IMR-90 (cell line): Measurements from ENCODE around the gene CD164L2. TPM values are rescaled to one million over a fixed set of nuclear protein-coding genes. Genes with fewer than 3 reads are reported as not detected.

Source experiments
- ATAC-seq: fragments of 200-7000 bp; cut with Tn5 transposase; 2 replicates; pipeline ENCODE4 v1.9.1; 2020; ENCODE audit warnings: low read depth, mild to moderate bottlenecking, moderate library complexity
- BruUV-seq: library from RNA; stranded (reverse); fragments of 400-500 nt; replicated peaks from 2 replicates; lab custom pipeline; 2021; lab: Mats Ljungman, UMichigan
- CTCF ChIA-PET: fragments of 300-600 bp; formaldehyde crosslinking; extraction: SDS; loops from one replicate; lab custom pipeline; 2021; ENCODE audit warnings: antibody characterized with exemption; lab: Yijun Ruan, JAX
- POLR2A ChIA-PET: fragments of 300-600 bp; sonication (Branson Sonifier 250); formaldehyde crosslinking; loops from one replicate; lab custom pipeline; 2022; ENCODE audit warnings: antibody characterized with exemption; ENCODE audit not compliant: unreplicated experiment; lab: Charles Lee
- DNase-seq: peaks from one replicate; pipeline ENCODE4 v3.0.0; 2013
- H2AFZ ChIP-seq: replicated peaks from 2 replicates; pipeline ENCODE3; 2013; ENCODE audit warnings: low read length, mild to moderate bottlenecking; ENCODE audit not compliant: poor library complexity
- H2AK5ac ChIP-seq: 2 replicates; pipeline ENCODE4 v1.6.1; 2013; ENCODE audit warnings: low read depth, low read length, inconsistent platforms
- H2AK9ac ChIP-seq: replicated peaks from 2 replicates; pipeline ENCODE3; 2013; ENCODE audit warnings: mild to moderate bottlenecking, low read depth, low read length, moderate library complexity; ENCODE audit not compliant: poor library complexity
- H2BK120ac ChIP-seq: 2 replicates; pipeline ENCODE4 v1.6.1; 2013; ENCODE audit warnings: low read depth, low read length, inconsistent platforms
- H2BK15ac ChIP-seq: 3 replicates; pipeline ENCODE4 v1.6.1; 2013; ENCODE audit warnings: low read depth, low read length, inconsistent platforms
- H2BK20ac ChIP-seq: 2 replicates; pipeline ENCODE4 v1.6.1; 2013; ENCODE audit warnings: low read depth, mild to moderate bottlenecking, inconsistent platforms, low read length, moderate library complexity
- H2BK5ac ChIP-seq: 2 replicates; pipeline ENCODE4 v1.6.1; 2013; ENCODE audit warnings: mild to moderate bottlenecking, low read depth, low read length, inconsistent platforms; ENCODE audit not compliant: poor library complexity, severe bottlenecking
- H3K14ac ChIP-seq: replicated peaks from 2 replicates; pipeline ENCODE4 v1.6.1; 2013; ENCODE audit warnings: low read depth, low read length, inconsistent platforms
- H3K18ac ChIP-seq: 2 replicates; pipeline ENCODE4 v1.6.1; 2013; ENCODE audit warnings: low read depth, low read length, control low read depth
- H3K23ac ChIP-seq: 2 replicates; pipeline ENCODE4 v1.6.1; 2013; ENCODE audit warnings: low read depth, low read length, inconsistent platforms
- H3K27ac ChIP-seq: 2 replicates; pipeline ENCODE4 v1.5.1; 2013; ENCODE audit warnings: mild to moderate bottlenecking, control low read depth, low read length; ENCODE audit not compliant: insufficient read depth
- H3K27me3 ChIP-seq: 2 replicates; pipeline ENCODE4 v1.6.1; 2013; ENCODE audit warnings: low read length; ENCODE audit not compliant: control insufficient read depth, insufficient read depth
- H3K36me3 ChIP-seq: 2 replicates; pipeline ENCODE4 v1.6.1; 2013; ENCODE audit warnings: low read length, mixed read lengths; ENCODE audit not compliant: control insufficient read depth, insufficient read depth
- H3K4ac ChIP-seq: 2 replicates; pipeline ENCODE4 v1.6.1; 2013; ENCODE audit warnings: low read depth, low read length, inconsistent platforms
- H3K4me1 ChIP-seq: 2 replicates; pipeline ENCODE4 v1.6.1; 2013; ENCODE audit warnings: low read length, mixed read lengths; ENCODE audit not compliant: control insufficient read depth, insufficient read depth
- H3K4me2 ChIP-seq: 2 replicates; pipeline ENCODE4 v1.6.1; 2013; ENCODE audit warnings: low read depth, mild to moderate bottlenecking, control low read depth, low read length, moderate library complexity
- H3K4me3 ChIP-seq: 2 replicates; pipeline ENCODE4 v1.5.1; 2013; ENCODE audit warnings: low read depth, mild to moderate bottlenecking, control low read depth, low read length, moderate library complexity; ENCODE audit not compliant: insufficient read depth
- H3K56ac ChIP-seq: 2 replicates; pipeline ENCODE4 v1.6.1; 2013; ENCODE audit warnings: low read length, inconsistent platforms; ENCODE audit not compliant: insufficient read depth; ENCODE audit errors: extremely low read depth
- H3K79me1 ChIP-seq, 2 experiments: 2 replicates each; pipeline ENCODE4 v1.6.1; 2013; ENCODE audit warnings: low read length in 2 of 2, inconsistent platforms in 1 of 2, low read depth in 1 of 2
- H3K9ac ChIP-seq: 2 replicates; pipeline ENCODE4 v1.6.1; 2013; ENCODE audit warnings: low read depth, low read length, control low read depth
- H3K9me1 ChIP-seq: 2 replicates; pipeline ENCODE4 v1.6.1; 2013; ENCODE audit warnings: low read length, inconsistent platforms; ENCODE audit not compliant: insufficient read depth
- H3K9me3 ChIP-seq: 2 replicates; pipeline ENCODE4 v1.6.1; 2013; ENCODE audit warnings: low read length; ENCODE audit not compliant: control insufficient read depth, insufficient read depth
- H4K20me1 ChIP-seq: 2 replicates; pipeline ENCODE4 v1.6.1; 2013; ENCODE audit warnings: low read length, inconsistent platforms; ENCODE audit not compliant: insufficient read depth
- H4K5ac ChIP-seq: 2 replicates; pipeline ENCODE4 v1.6.1; 2013; ENCODE audit warnings: mild to moderate bottlenecking, low read depth, low read length, control low read depth
- H4K8ac ChIP-seq, 2 experiments: 2 replicates each; pipeline ENCODE4 v1.6.1; 2013; ENCODE audit warnings: low read depth in 2 of 2, low read length in 2 of 2, control low read depth in 1 of 2, inconsistent platforms in 1 of 2
- H4K91ac ChIP-seq: 2 replicates; pipeline ENCODE4 v1.6.1; 2013; ENCODE audit warnings: low read depth, low read length, inconsistent platforms; ENCODE audit not compliant: insufficient read depth
- BHLHE40 ChIP-seq: fragments of 150-350 bp; IDR thresholded peaks from 2 replicates; pipeline ENCODE4 v1.6.1; 2016; ENCODE audit warnings: mild to moderate bottlenecking, low read depth, low read length
- CEBPB ChIP-seq: IDR thresholded peaks from 2 replicates; pipeline ENCODE4 v1.6.1; 2012; ENCODE audit warnings: low read depth, low read length, improper control_type of control experiment
- CHD1 ChIP-seq: IDR thresholded peaks from 2 replicates; pipeline ENCODE4 v1.6.1; 2012; ENCODE audit warnings: low read depth, low read length, improper control_type of control experiment
- CTCF ChIP-seq: conservative IDR thresholded peaks from 2 replicates; pipeline ENCODE4 v1.5.1; 2012; ENCODE audit warnings: mild to moderate bottlenecking, low read depth, low read length, improper control_type of control experiment
- ELK1 ChIP-seq: fragments of 150-350 bp; IDR thresholded peaks from 2 replicates; pipeline ENCODE4 v1.6.1; 2016; ENCODE audit warnings: low read depth, mild to moderate bottlenecking, low read length, moderate library complexity, borderline replicate concordance
- FOS ChIP-seq: fragments of 150-350 bp; IDR thresholded peaks from 2 replicates; pipeline ENCODE4 v1.6.1; 2016; ENCODE audit warnings: low read depth, low read length
- MAFK ChIP-seq: IDR thresholded peaks from 2 replicates; pipeline ENCODE4 v1.6.1; 2012; ENCODE audit warnings: low read depth, low read length, improper control_type of control experiment
- MAZ ChIP-seq: IDR thresholded peaks from 2 replicates; pipeline ENCODE4 v1.6.1; 2012; ENCODE audit warnings: low read depth, mild to moderate bottlenecking, low read length, improper control_type of control experiment, moderate library complexity, borderline replicate concordance
- MXI1 ChIP-seq: IDR thresholded peaks from 2 replicates; pipeline ENCODE4 v1.6.1; 2012; ENCODE audit warnings: low read depth, mild to moderate bottlenecking, low read length, moderate library complexity, borderline replicate concordance
- NFE2L2 ChIP-seq: fragments of 150-350 bp; IDR thresholded peaks from 2 replicates; pipeline ENCODE4 v1.6.1; 2016; ENCODE audit warnings: low read depth, mild to moderate bottlenecking, low read length
- POLR2A ChIP-seq: IDR thresholded peaks from 2 replicates; pipeline ENCODE4 v1.6.1; 2012; ENCODE audit warnings: mild to moderate bottlenecking, low read depth, low read length
- RAD21 ChIP-seq: IDR thresholded peaks from 2 replicates; pipeline ENCODE4 v1.6.1; 2012; ENCODE audit warnings: low read length, improper control_type of control experiment
- RCOR1 ChIP-seq: IDR thresholded peaks from 2 replicates; pipeline ENCODE4 v1.6.1; 2012; ENCODE audit warnings: mild to moderate bottlenecking, low read length, improper control_type of control experiment; ENCODE audit not compliant: insufficient replicate concordance
- RFX5 ChIP-seq: IDR thresholded peaks from 2 replicates; pipeline ENCODE4 v1.8.0; 2012; ENCODE audit warnings: low read depth, mild to moderate bottlenecking, low read length, moderate library complexity
- SMC3 ChIP-seq: fragments of 150-350 bp; IDR thresholded peaks from 2 replicates; pipeline ENCODE4 v1.6.1; 2016; ENCODE audit warnings: low read depth, mild to moderate bottlenecking, antibody characterized with exemption, low read length, moderate library complexity
- USF2 ChIP-seq: fragments of 150-350 bp; IDR thresholded peaks from 2 replicates; pipeline ENCODE4 v1.6.1; 2017; ENCODE audit warnings: mild to moderate bottlenecking, antibody characterized with exemption, low read length, low read depth
- WGBS, 2 experiments: methylation state at CpG; one replicate each; pipeline versions ENCODE4 v1.1.5 to v1.1.7; 2013; ENCODE audit warnings: missing lambda C conversion rate in 2 of 2; ENCODE audit not compliant: insufficient read length in 1 of 2; ENCODE audit errors: extremely low coverage in 2 of 2; 5-methylcytosine and 5-hydroxymethylcytosine counted together
- dilution Hi-C: fragments of 300-500 bp; cut with HindIII; formaldehyde crosslinking; loops from one replicate; pipeline ENCODE4 v1.14.3; 2018; ENCODE audit warnings: low sequenced_read_pairs; ENCODE audit not compliant: unreplicated experiment
- in situ Hi-C: fragments of 300-500 bp; cut with MboI; formaldehyde crosslinking; loops from 3 replicates; pipeline ENCODE4 v1.14.3; 2019; ENCODE audit warnings: low sequenced_read_pairs, inconsistent platforms, mixed read lengths
- intact Hi-C: fragments of 100-400 bp; cut with micrococcal nuclease; formaldehyde crosslinking; loops from 2 replicates; pipeline ENCODE4 v1.10.0; 2022
- polyA plus RNA-seq, 3 experiments: library from polyadenylated mRNA; depleted of rRNA; stranded (reverse); fragments of >200 nt; gene quantifications; 2 replicates each; pipeline ENCODE4 v1.2.3, GENCODE V29; 2012; ENCODE audit warnings: low replicate concordance in 1 of 3
- total RNA-seq: library from RNA; depleted of rRNA; stranded (reverse); fragments of >200 nt; gene quantifications from 2 replicates; pipeline ENCODE4 v1.2.3, GENCODE V29; 2012

The CD164L2 gene
- total and polyA plus RNA-seq, 2 of the 4 experiments (the other 2 are of a cell fraction): not detected

- Histone ChIP-seq H2BK20ac (no peak overlapping the region), H3K9ac (no peak overlapping the region)
Observed at GRCh38 chr1:27343639-27344025, 39.5 kb downstream of the CD164L2 start.

More at GRCh38 chr1:27343639-27344025, 39.5 kb downstream of the CD164L2 start:
- H3K27me3 ChIP-seq: no peaks in the 10 kb centered on the region
- in situ Hi-C loops (no loop called here), dilution Hi-C loops (no loop called here), intact Hi-C loops (no loop called here)
- H3K4me1 ChIP-seq: peaks cover 15% of the 10 kb centered on the region
- H3K27ac ChIP-seq: no peak overlapping the region
- H3K4me2 ChIP-seq: no peak overlapping the region
- TF ChIP-seq RAD21 (no peak), POLR2A (no peak), NFE2L2 (no peak), RFX5 (no peak), MXI1 (no peak), ELK1 (no peak), BHLHE40 (no peak), FOS (no peak), CTCF (no peak), MAFK (no peak), CHD1 (no peak), CEBPB (no peak), SMC3 (no peak), USF2 (no peak), MAZ (no peak), RCOR1 (no peak)
- no peak overlapping the region for H4K91ac ChIP-seq
- no peaks in the 10 kb centered on the region for H3K79me1 ChIP-seq
- ATAC-seq: no peak
- H3K4me3 ChIP-seq: no peak overlapping the region
- H2BK120ac ChIP-seq: no peak overlapping the region
- H2AK5ac ChIP-seq: no peak overlapping the region
- peaks cover 7% of the 10 kb centered on the region; the same call in 1 of the 2 replicates for H3K9me1 ChIP-seq
- DNase-seq: no peak
- no peak overlapping the region for H4K5ac ChIP-seq
- H4K8ac ChIP-seq: no peak overlapping the region
- ChIA-PET CTCF (no interaction called here), POLR2A (no interaction called here)
- no TSS peak for BruUV-seq
- no CpG with 5 or more reads among the region's 5 CpGs for WGBS, 2 experiments
- no peak overlapping the region for H3K4ac ChIP-seq
- no peak overlapping the region for H3K23ac ChIP-seq
- no peak overlapping the region for H2AFZ ChIP-seq
- no peak overlapping the region for H3K18ac ChIP-seq
- H2AK9ac ChIP-seq: no peak overlapping the region
- 0 out of 2 replicates have a peak, but pooled peaks cover 2% of the 10 kb centered on the region for H3K36me3 ChIP-seq
- no peak overlapping the region for H3K56ac ChIP-seq
- H4K20me1 ChIP-seq: no peaks in the 10 kb centered on the region
- no peak overlapping the region for H2BK5ac ChIP-seq
- no peak overlapping the region for H2BK15ac ChIP-seq
- no peak overlapping the region for H3K14ac ChIP-seq
- no peaks in the 10 kb centered on the region for H3K9me3 ChIP-seq
